Gastrocnemius medialis (tissue), 4 donors: ENCODE results near the gene STON2. TPM values are rescaled to one million over a fixed set of nuclear protein-coding genes. Genes with fewer than 3 reads are reported as not detected.

ENCODE experiments used
- ATAC-seq, 2 donors: fragments of 150-250 bp; one replicate each; pipeline ENCODE4 v1.9.1; 2016
- DNase-seq, 2 donors: peaks; one replicate each; pipeline ENCODE4 v3.0.0-alpha.2; 2019
- H3K27ac ChIP-seq, 4 donors: fragments of 200-600 bp; sonication (generic); 1 replicate in 1 of 4; 2 replicates in 3 of 4; pipeline ENCODE4 v1.5.1; 2016 to 2018; ENCODE audit warnings: mild to moderate bottlenecking in 2 of 4, moderate library complexity in 1 of 4
- H3K27me3 ChIP-seq, 3 donors: fragments of 200-600 bp; sonication (generic) in 2 of 3; 1 replicate in 1 of 3; 2 replicates in 2 of 3; pipeline versions ENCODE4 v1.5.1 to v1.6.0; 2016 to 2019; ENCODE audit warnings: mild to moderate bottlenecking in 1 of 3, moderate library complexity in 1 of 3
- H3K36me3 ChIP-seq, 2 donors: fragments of 200-600 bp; sonication (generic) in 1 of 2; one replicate each; pipeline ENCODE4 v1.5.1; 2017 to 2018
- H3K4me1 ChIP-seq, 2 donors: fragments of 200-600 bp; sonication (generic) in 1 of 2; one replicate each; pipeline ENCODE4 v1.5.1; 2016 to 2017; ENCODE audit warnings: mild to moderate bottlenecking in 2 of 2
- H3K4me3 ChIP-seq, 4 donors: fragments of 200-600 bp; sonication (generic) in 3 of 4; 1 replicate in 1 of 4; 2 replicates in 3 of 4; pipeline ENCODE4 v1.5.1; 2016 to 2019; ENCODE audit warnings: mild to moderate bottlenecking in 2 of 4
- H3K9me3 ChIP-seq, 3 donors: fragments of 200-600 bp; sonication (generic) in 2 of 3; 1 replicate in 1 of 3; 2 replicates in 2 of 3; pipeline ENCODE4 v1.5.1; 2016 to 2019
- POLR2A ChIP-seq, 2 donors: fragments of 450-650 bp; IDR thresholded peaks; one replicate each; pipeline ENCODE4 v1.6.1; 2017; ENCODE audit warnings: antibody characterized with exemption in 2 of 2, mild to moderate bottlenecking in 2 of 2, moderate library complexity in 2 of 2
- in situ Hi-C, 4 donors: fragments of 200-750 bp; cut with MboI; loops; one replicate each; pipeline versions ENCODE4 v1.15.0 to v1.8.0; 2017; ENCODE audit warnings: low sequenced_read_pairs in 4 of 4
- intact Hi-C: fragments of 100-400 bp; cut with DNase I; formaldehyde crosslinking; loops from one replicate; pipeline ENCODE4 v1.15.1; 2023; ENCODE audit warnings: low total_unique reads
- total RNA-seq, 4 donors: library from RNA; depleted of rRNA; stranded (reverse); fragments of >200 nt; gene quantifications; one replicate each; pipeline versions ENCODE4 v1.1.0 to v1.2.3, GENCODE V29; 2016
- TF ChIP-seq, protein P1 (sequence below), 5 experiments: fragments of 450-650 bp in 3 of 5; fragments of 200-600 bp in 2 of 5; sonication (generic) in 2 of 5; IDR thresholded peaks in 4 of 5; conservative IDR thresholded peaks in 1 of 5; 1 replicate in 4 of 5; 2 replicates in 1 of 5; pipeline ENCODE4 v1.5.1; 2016 to 2019; ENCODE audit warnings: antibody characterized with exemption in 5 of 5, mild to moderate bottlenecking in 3 of 5, moderate library complexity in 3 of 5

STON2 gene
- total RNA-seq, 4 donors from 2014 or later: 60.2 to 198 (median 161) TPM

DNA sequence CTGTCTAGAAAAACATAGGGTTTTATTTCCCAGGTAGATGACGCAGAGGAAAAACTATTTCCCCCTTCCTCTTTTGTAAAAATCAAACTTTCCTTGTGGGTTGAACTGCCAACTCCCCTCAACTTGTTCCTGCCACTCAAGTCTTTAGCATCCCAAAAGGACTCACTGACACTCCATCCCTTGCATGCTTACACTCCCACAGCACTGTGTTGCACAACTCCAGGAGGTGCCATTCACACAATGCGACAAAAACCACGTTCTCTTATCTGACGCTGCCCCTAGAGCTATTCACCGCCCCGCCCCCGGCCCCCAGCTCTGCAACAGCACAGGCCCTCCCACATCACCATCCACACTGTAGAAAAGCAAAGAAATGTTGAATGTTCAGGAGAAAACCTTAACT is 16.9 kb upstream of the STON2 start:
- no peak overlapping the region for H3K27ac ChIP-seq
- no peak overlapping the region for H3K4me3 ChIP-seq
- intact Hi-C loops: no loop called here
- H3K27me3 ChIP-seq: no peaks in the 10 kb centered on the region
- peaks cover 0 to 8% of the 10 kb centered on the region in 2 donors for H3K4me1 ChIP-seq
- ATAC-seq (no peak), DNase-seq (no peak)
- no peaks in the 10 kb centered on the region for H3K36me3 ChIP-seq
- in situ Hi-C loops: no loop called here
- TF ChIP-seq POLR2A (IDR thresholded peaks at IDR 0.05): no peak
- TF ChIP-seq, protein P1, sequence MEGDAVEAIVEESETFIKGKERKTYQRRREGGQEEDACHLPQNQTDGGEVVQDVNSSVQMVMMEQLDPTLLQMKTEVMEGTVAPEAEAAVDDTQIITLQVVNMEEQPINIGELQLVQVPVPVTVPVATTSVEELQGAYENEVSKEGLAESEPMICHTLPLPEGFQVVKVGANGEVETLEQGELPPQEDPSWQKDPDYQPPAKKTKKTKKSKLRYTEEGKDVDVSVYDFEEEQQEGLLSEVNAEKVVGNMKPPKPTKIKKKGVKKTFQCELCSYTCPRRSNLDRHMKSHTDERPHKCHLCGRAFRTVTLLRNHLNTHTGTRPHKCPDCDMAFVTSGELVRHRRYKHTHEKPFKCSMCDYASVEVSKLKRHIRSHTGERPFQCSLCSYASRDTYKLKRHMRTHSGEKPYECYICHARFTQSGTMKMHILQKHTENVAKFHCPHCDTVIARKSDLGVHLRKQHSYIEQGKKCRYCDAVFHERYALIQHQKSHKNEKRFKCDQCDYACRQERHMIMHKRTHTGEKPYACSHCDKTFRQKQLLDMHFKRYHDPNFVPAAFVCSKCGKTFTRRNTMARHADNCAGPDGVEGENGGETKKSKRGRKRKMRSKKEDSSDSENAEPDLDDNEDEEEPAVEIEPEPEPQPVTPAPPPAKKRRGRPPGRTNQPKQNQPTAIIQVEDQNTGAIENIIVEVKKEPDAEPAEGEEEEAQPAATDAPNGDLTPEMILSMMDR (IDR thresholded peaks at IDR 0.05 in 4 of 5, conservative IDR thresholded peaks at IDR 0.05 in 1 of 5): no peak
- H3K9me3 ChIP-seq: no peaks in the 10 kb centered on the region

DNA sequence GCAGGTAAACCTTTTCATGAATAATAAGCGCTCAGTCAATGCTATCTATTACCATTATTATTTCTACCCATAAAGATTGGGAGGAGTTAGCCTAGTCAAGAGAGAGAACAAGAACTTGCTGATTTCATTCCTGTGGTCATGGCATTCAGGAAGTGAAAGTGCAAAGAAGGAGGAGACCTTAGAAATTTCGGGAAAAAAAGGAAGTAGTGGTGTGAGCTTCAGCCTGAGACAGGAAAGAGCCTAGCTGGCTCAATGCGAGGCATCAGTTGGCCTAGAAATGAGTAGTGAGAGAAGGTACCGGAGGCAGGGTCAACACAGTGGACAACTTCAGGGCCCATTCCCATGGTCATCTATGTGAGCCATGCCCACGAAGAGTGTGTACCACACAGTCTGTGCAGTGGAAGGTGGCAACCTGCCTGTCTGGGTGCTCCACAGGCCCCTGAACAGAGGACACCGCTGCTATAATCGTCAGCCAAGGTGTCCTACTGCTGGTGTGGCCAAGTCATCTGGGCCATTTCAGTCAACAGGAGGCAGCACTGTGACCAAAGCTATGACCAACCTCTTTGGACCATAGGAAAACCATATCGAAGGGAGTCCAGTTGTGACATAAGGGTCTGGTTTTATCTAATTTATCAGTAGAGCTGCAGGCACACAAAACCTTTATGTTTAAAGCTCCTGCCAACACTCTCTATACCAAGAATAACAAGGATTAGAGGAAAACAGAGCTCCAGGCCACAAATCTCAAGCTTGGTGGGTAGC is 16.2 kb upstream of the STON2 start:
- no peak for DNase-seq
- intact Hi-C loops (no loop called here), in situ Hi-C loops (no loop called here)
- TF ChIP-seq, protein P1 (IDR thresholded peaks at IDR 0.05 in 4 of 5, conservative IDR thresholded peaks at IDR 0.05 in 1 of 5): no peak
- no peak for TF ChIP-seq POLR2A (IDR thresholded peaks at IDR 0.05)
- H3K27me3 ChIP-seq: no peaks in the 10 kb centered on the region
- no peaks in the 10 kb centered on the region for H3K36me3 ChIP-seq
- H3K4me3 ChIP-seq: no peak overlapping the region
- no peak for ATAC-seq
- no peaks in the 10 kb centered on the region for H3K9me3 ChIP-seq
- H3K27ac ChIP-seq: no peak overlapping the region
- peaks cover 0 to 3% of the 10 kb centered on the region in 2 donors for H3K4me1 ChIP-seq

DNA sequence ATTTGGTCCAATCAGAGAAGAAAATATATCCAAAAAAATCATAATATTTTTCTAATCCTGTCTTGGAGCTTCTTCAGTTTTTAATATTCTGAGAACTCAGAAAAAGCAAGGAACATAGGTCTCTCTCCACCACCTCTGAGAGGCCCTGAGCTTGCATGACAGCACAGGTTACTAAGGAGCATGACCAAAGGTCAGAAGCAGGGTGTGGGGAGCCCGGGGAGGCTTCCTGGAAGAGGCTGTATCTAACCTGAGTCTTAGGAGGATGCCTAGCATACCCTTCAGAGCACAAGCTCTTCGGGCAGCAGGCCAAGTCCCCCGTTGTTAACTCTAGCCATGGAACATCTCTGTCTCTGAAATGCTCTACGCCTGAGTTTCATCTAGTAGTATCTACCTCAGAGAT is 15.7 kb upstream of the STON2 start:
- DNase-seq (no peak), ATAC-seq (no peak)
- Histone ChIP-seq H3K27me3 (no peaks in the 10 kb centered on the region), H3K27ac (no peak overlapping the region), H3K36me3 (no peaks in the 10 kb centered on the region), H3K4me3 (no peak overlapping the region), H3K4me1 (peaks cover 0 to 3% of the 10 kb centered on the region in 2 donors), H3K9me3 (no peaks in the 10 kb centered on the region)
- intact Hi-C loops: no loop called here
- in situ Hi-C loops: no loop called here
- no peak for TF ChIP-seq POLR2A (IDR thresholded peaks at IDR 0.05)
- TF ChIP-seq, protein P1 (IDR thresholded peaks at IDR 0.05 in 4 of 5, conservative IDR thresholded peaks at IDR 0.05 in 1 of 5): no peak

DNA sequence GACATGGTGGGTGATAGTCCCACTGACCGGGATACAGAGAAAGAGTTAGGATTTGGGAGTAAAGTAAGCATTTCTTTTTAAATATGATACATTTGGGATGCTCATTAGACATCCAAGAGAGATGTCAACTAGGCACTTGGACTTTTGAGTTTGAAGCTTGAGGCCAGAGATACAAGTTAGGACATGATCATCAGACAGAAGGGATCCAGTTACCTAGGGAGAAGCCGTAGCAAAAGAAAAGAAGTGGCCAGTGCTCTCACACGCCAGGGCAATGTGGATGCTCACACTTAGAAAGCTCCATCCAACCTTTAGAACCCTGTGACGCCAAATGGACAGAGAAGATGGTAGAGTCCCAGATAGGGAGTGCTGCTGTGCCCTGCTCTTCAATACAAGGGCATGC is 14.0 kb upstream of the STON2 start:
- H3K27ac ChIP-seq: no peak overlapping the region
- H3K36me3 ChIP-seq: no peaks in the 10 kb centered on the region
- no peaks in the 10 kb centered on the region for H3K9me3 ChIP-seq
- H3K4me1 ChIP-seq: peaks cover 0 to 4% of the 10 kb centered on the region in 2 donors
- intact Hi-C loops: no loop called here
- TF ChIP-seq POLR2A (IDR thresholded peaks at IDR 0.05): no peak
- TF ChIP-seq, protein P1 (IDR thresholded peaks at IDR 0.05 in 4 of 5, conservative IDR thresholded peaks at IDR 0.05 in 1 of 5): no peak
- H3K4me3 ChIP-seq: no peak overlapping the region
- DNase-seq (no peak), ATAC-seq (peak in 1 of 2 donors; percentile 53)
- in situ Hi-C loops: no loop called here
- H3K27me3 ChIP-seq: no peaks in the 10 kb centered on the region
